Measurements from ENCODE around the gene IFNA6. TPM values are rescaled to one million over a fixed set of nuclear protein-coding genes. Genes with fewer than 3 reads are reported as not detected.

IFNA6 gene
- total and polyA plus RNA-seq, 2 of the 4 experiments (the other 2 are of a cell fraction) = not detected

GRCh38 chr9:21392270-21392669 lies 41.6 kb upstream of the IFNA6 start:
- no peak overlapping the region for H2BK120ac ChIP-seq (ENCODE audit: low read depth, low read length)
- in situ Hi-C loops (cut with MboI; ENCODE audit: low sequenced_read_pairs) (no loop called here), intact Hi-C loops (cut with micrococcal nuclease) (no loop called here), dilution Hi-C loops (cut with HindIII; ENCODE audit: low sequenced_read_pairs, unreplicated experiment) (no loop called here)
- POLR2A ChIA-PET (ENCODE audit: unreplicated experiment) = no interaction called here
- H3K27me3 ChIP-seq (ENCODE audit: control insufficient read depth, insufficient read depth, low read length) = peaks cover 36% of the 10 kb centered on the region
- H3K36me3 ChIP-seq (ENCODE audit: control insufficient read depth, insufficient read depth, low read length) = no peaks in the 10 kb centered on the region
- no peak overlapping the region for H4K91ac ChIP-seq (ENCODE audit: insufficient read depth, low read depth, low read length)
- H2BK15ac ChIP-seq (ENCODE audit: low read depth, low read length) = no peak overlapping the region
- no peak overlapping the region for H3K4ac ChIP-seq (ENCODE audit: low read depth, low read length)
- DNase-seq = no peak
- no peak overlapping the region for H3K4me2 ChIP-seq (ENCODE audit: low read depth, low read length)
- no peak overlapping the region for H2AK5ac ChIP-seq (ENCODE audit: low read depth, low read length)
- H3K4me1 ChIP-seq (ENCODE audit: control insufficient read depth, insufficient read depth, low read length) = no peaks in the 10 kb centered on the region
- no peaks in the 10 kb centered on the region for H3K79me1 ChIP-seq (ENCODE audit: low read depth in 1 of 2, low read length in 2 of 2)
- H4K8ac ChIP-seq (ENCODE audit: low read depth in 2 of 2, low read length in 2 of 2) = no peak overlapping the region
- no peak overlapping the region for H3K18ac ChIP-seq (ENCODE audit: low read depth, low read length)
- H2AK9ac ChIP-seq (replicated peaks; ENCODE audit: low read depth, low read length, poor library complexity) = no peak overlapping the region
- no peak overlapping the region for H4K5ac ChIP-seq (ENCODE audit: low read depth, low read length)
- no peak overlapping the region for H3K9ac ChIP-seq (ENCODE audit: low read depth, low read length)
- no peak overlapping the region for H3K27ac ChIP-seq (ENCODE audit: insufficient read depth, low read length)
- H3K4me3 ChIP-seq (ENCODE audit: insufficient read depth, low read depth, low read length) = no peak overlapping the region
- H3K23ac ChIP-seq (ENCODE audit: low read depth, low read length) = no peak overlapping the region
- TF ChIP-seq CEBPB (IDR thresholded peaks at IDR 0.05; ENCODE audit: low read depth, low read length) = no peak
- TF ChIP-seq MAFK (IDR thresholded peaks at IDR 0.05; ENCODE audit: low read depth, low read length) = no peak
- TF ChIP-seq CHD1 (IDR thresholded peaks at IDR 0.05; ENCODE audit: low read depth, low read length) = no peak
- TF ChIP-seq NFE2L2 (IDR thresholded peaks at IDR 0.05; ENCODE audit: low read depth, low read length) = no peak
- no peaks in the 10 kb centered on the region for H3K9me3 ChIP-seq (ENCODE audit: control insufficient read depth, insufficient read depth, low read length)
- H4K20me1 ChIP-seq (ENCODE audit: insufficient read depth, low read length) = no peaks in the 10 kb centered on the region
- no peak overlapping the region for H3K56ac ChIP-seq (ENCODE audit: extremely low read depth, insufficient read depth, low read length)
- H2BK5ac ChIP-seq (ENCODE audit: low read depth, low read length, poor library complexity, severe bottlenecking) = no peak overlapping the region
- no peak overlapping the region for H2AFZ ChIP-seq (replicated peaks; ENCODE audit: low read length, poor library complexity)
- BruUV-seq (replicated peaks) = no TSS peak
- H2BK20ac ChIP-seq (ENCODE audit: low read depth, low read length) = no peak overlapping the region
- H3K9me1 ChIP-seq (ENCODE audit: insufficient read depth, low read length) = no peaks in the 10 kb centered on the region; the same call in 1 of the 2 replicates
- ATAC-seq (ENCODE audit: low read depth) = no peak; the same call in 1 of the 2 replicates
- CTCF ChIA-PET = no interaction called here
- 83% methylated on average over 1 of the region's 6 CpGs; no CpG with 5 or more reads in 1 of the 2 experiments for WGBS, 2 experiments (ENCODE audit: extremely low coverage in 2 of 2, insufficient read length in 1 of 2)
- no peak overlapping the region for H3K14ac ChIP-seq (replicated peaks; ENCODE audit: low read depth, low read length)

Measured in IMR-90 (cell line).